WTC11 (cell line): ENCODE results near the gene NKPD1.

ENCODE experiments used
- CTCF ChIP-seq: fragments of 200-600 bp; IDR thresholded peaks from 2 replicates; pipeline ENCODE4 v1.8.0; 2022; ENCODE audit warnings: antibody characterized with exemption
- KAT7 ChIP-seq: sonication (generic); formaldehyde crosslinking; IDR thresholded peaks from 2 replicates; pipeline ENCODE4 v1.8.1; 2023; ENCODE audit warnings: missing genetic modification reagents, mild to moderate bottlenecking, borderline replicate concordance
- NFE2L1 ChIP-seq: sonication (generic); formaldehyde crosslinking; IDR thresholded peaks from 2 replicates; pipeline ENCODE4 v1.8.1; 2023; ENCODE audit warnings: missing genetic modification reagents
- ZNF416 ChIP-seq: fragments of 250-450 bp; sonication (Bioruptor Pico); IDR thresholded peaks from 2 replicates; pipeline ENCODE4 v1.9.0; 2021; ENCODE audit warnings: mild to moderate bottlenecking, inconsistent platforms
- TF ChIP-seq, protein P1 (sequence below): sonication (generic); formaldehyde crosslinking; IDR thresholded peaks from 2 replicates; pipeline ENCODE4 v1.8.1; 2022; ENCODE audit warnings: low read depth, missing genetic modification reagents, borderline replicate concordance
- TF ChIP-seq, protein P2 (sequence below): sonication (generic); formaldehyde crosslinking; IDR thresholded peaks from 2 replicates; pipeline ENCODE4 v1.8.0; 2022; ENCODE audit warnings: mild to moderate bottlenecking, missing genetic modification reagents

DNA sequence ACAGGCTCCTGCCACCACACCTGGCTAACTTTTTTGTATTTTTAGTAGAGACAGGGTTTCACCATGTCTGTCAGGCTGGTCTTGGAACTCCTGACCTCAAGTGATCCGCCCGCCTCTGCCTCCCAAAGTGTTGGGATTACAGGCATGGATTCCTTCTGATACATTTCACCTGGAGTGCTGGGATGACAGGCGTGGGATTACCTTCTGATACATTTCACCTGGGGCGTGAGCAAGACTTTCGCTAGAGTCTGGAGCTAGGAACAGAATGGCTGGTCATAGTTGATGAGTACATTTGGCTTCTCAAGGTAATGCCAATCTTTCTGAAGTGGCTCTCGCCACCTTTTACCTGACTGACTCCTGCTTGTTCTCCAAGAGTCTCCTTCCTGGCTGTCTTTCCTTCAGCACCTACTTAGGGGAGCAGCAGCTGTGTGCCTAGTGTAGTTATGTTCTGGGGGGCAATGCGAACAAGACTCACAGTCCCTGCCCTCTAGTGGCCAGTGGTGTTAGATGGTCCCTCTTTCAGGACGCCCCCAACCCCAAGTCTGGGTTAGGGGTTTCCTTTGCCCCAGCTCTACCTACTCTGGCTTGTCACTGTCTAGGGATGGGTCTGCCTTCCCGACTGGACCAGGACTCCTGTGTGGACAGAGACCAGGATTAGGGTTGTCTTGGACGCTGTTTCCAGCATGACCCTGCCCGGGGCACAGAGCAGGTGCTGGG lies 48.5 kb downstream of the NKPD1 start:
- TF ChIP-seq CTCF (no peak), KAT7 (CRISPR knock-in tag) (no peak), ZNF416 (CRISPR knock-in tag) (no peak), NFE2L1 (CRISPR knock-in tag) (no peak)
- TF ChIP-seq, protein P1, sequence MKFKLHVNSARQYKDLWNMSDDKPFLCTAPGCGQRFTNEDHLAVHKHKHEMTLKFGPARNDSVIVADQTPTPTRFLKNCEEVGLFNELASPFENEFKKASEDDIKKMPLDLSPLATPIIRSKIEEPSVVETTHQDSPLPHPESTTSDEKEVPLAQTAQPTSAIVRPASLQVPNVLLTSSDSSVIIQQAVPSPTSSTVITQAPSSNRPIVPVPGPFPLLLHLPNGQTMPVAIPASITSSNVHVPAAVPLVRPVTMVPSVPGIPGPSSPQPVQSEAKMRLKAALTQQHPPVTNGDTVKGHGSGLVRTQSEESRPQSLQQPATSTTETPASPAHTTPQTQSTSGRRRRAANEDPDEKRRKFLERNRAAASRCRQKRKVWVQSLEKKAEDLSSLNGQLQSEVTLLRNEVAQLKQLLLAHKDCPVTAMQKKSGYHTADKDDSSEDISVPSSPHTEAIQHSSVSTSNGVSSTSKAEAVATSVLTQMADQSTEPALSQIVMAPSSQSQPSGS (CRISPR knock-in tag) = no peak
- TF ChIP-seq, protein P2, sequence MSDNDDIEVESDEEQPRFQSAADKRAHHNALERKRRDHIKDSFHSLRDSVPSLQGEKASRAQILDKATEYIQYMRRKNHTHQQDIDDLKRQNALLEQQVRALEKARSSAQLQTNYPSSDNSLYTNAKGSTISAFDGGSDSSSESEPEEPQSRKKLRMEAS (CRISPR knock-in tag) = no peak
